NCI-H1417 treated with DMSO at 0.1 percent for 48 hours (cell line): Measurements from ENCODE around the gene PKM.
"Not testable (repeated sequence)": the region's sequence is repeated elsewhere in the genome, so short reads cannot be mapped to it uniquely, and the experiment has no call there.

Experiments
- DNase-seq: peaks from one replicate; lab custom pipeline; 2025; lab: John Stamatoyannopoulos, UW

Gene PKM

GRCh38 chr15:72176159-72176558 is 54.8 kb downstream of the PKM start:
- no peak for DNase-seq

DNA sequence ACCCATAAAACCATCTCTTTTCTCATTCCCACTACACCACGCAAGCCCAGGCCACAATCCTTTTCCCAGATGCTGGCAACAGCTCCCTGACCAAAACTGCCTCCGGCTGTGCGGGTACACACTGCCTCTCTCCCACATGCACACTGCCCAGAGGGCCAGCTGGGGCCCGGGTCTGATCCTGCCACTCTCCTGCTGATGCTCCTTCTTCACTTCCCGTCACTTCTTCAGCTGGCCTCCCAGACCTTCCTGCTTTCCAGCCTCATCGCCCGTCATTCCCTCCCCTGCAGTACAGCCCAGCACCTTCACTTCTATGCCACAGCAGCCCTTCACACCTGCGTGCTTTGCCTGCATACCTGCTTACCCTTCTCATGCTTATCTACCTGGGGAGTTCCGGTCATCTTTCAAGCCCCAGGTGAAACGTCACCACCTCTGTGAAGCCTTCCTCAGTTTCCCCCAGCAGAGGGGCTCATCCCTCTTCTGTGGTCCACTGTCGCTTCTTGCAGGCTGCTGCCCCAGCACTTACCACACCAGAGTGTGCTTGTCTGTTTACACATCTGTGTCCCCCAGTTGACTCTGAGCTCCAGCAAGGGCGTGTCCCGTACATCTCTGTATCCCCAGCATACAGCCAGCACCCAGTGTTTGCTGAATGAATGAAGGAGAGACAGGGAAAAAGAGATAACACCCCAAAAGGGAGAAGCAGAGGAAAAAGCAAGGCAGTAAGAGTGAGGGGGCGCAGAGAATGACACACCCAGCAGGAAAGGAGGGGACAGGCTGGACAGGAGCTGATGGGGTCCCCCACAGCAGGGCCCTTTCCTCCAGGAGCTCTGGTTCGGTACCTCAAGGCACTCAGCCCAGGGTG is 55.6 kb downstream of the PKM start:
- no peak for DNase-seq

- no peak for DNase-seq
Measured at GRCh38 chr15:72174551-72175165, 56.3 kb downstream of the PKM start.

DNA sequence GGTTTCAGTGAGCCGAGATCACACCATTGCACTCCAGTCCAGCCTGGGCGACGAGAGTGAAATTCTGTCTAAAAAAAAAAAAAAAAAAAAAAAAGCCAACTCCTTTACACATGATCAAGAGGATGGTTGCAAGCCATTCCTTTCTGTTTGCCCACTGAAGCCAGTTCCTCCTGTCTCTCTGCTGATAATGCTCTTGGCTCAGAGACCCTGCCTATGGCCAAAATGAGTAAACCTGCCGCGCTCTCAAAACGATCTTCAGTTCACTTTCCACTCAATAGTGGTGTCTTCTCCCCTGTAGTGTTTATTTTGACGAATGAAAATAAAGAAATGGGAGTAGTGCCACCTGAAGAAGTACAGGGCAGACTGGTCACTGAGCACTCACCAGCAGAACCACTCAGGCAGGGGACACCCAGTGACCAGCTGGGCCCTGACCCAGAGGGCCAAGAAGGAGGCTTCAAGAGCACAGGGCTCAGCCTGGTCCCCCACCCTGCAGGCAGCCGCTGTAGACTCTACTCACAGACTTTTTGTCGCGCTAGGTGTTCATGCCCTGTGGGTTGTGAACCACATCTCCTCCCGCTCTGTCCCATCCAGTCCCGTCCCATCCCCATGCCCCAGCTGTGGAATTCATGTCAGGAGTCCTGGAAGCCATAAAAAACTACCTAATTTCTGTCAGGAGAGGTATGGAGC is 57.0 kb downstream of the PKM start:
- DNase-seq = no peak

DNA sequence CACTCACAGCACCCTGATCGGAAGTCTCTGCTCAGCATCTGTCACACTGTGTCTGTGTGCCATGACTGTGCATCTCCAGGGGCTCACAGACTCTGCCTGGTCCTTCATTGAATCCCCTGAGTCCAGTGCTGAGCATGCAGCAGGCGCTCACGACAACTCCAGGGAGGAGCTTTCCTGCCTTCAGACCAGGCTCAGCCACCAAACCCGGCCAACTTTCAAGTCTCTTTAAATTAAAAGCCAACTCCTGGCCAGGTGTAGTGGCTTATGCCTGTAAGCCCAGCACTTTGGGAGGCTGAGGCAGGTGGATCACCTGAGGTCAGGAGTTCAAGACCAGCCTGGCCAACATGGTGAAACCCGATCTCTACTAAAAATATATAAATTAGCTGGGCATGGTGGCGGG is 57.6 kb downstream of the PKM start:
- DNase-seq = no peak

DNA sequence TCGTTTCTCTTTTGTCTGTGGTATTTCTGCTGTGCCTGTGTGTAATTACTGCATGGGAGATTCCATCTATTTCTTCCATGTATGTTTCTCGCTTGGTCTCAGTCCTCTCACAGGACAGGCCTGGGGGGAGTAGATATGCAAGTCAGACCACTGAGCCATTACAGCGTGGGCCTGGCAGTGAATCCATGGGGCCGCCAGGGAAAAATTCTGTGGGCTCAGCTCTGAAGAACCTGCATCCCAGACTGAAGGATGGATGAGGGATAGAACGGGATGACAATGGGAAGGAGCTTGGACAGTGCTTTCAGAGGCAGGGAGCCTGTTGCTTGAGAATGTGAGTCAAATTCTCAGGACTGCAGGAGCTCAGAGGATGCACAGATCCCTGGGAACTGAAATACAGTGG is 58.2 kb downstream of the PKM start:
- no peak for DNase-seq

- DNase-seq = not testable (repeated sequence)
Measured at GRCh38 chr15:72171978-72172377, 59.0 kb downstream of the PKM start.

- DNase-seq = no peak
Measured at GRCh38 chr15:72170691-72171090, 60.3 kb downstream of the PKM start.

DNA sequence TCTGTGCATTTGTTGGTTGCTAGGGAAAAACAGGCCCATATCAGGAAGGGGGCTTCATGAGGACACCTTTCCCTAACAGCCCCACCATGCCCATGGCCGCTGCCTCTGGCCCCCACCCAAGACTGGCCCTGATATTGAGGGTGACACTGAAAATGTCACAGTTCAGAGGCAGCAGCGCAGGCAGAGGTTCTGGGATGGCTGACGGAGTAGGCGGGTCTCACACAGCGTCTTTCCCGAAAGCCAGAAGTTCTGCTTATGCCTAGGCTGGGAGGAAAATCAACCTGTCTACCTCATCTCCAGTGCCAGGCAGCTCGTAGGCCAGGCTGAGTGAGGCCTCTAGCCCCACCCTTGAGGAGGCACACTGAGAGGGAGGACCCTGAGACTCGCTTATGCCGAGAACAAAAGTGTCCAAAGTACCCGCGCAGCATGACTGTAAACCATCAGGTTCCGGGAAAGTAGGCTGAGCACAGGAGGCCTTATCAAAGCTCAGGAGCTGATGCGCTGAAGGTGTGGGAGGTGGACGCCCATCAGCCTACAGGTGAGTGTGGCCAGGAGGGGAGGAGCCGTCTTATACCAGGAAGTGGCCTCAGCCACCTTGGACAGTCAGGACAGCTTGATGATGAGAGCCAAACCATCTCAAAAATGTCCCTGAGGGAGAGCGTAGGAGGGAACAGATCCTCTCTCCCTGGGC is 60.9 kb downstream of the PKM start:
- DNase-seq = no peak

GRCh38 chr15:72169236-72169920 is 61.6 kb downstream of the PKM start:
- no peak for DNase-seq

GRCh38 chr15:72168808-72169190 is 62.2 kb downstream of the PKM start:
- no peak for DNase-seq

DNA sequence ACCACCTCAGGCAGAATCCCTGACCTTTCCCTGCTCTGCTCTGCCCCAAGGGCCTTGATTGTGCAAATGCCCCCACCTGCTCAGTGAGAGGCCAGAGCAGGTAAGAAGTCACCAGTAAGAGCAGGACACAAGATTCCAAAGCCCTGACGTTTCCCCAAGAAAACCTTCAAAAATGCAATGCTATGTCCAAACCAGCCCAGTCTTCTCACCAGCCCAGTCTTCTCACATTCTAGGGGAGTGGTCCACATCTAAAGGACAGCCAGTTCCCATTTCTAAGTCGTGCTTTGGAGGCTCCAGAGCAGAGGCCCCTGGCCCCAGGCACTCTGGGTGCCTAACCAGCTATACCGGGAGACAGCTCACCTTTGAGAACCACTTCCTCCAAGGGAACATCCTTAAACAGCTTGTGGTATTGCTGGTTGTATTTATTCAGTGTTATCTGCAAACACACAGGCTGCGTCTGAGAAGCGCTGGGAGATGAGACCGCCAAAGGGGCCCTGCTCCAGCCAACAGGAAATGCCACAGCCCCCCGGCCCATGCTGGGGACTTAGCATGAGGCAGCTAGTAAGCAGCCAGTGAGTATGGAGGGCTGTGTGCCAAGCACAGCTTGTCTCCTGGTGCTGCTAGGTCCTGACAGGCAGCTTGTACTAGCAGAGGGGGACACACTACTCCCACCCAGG is 62.7 kb downstream of the PKM start:
- no peak for DNase-seq

DNA sequence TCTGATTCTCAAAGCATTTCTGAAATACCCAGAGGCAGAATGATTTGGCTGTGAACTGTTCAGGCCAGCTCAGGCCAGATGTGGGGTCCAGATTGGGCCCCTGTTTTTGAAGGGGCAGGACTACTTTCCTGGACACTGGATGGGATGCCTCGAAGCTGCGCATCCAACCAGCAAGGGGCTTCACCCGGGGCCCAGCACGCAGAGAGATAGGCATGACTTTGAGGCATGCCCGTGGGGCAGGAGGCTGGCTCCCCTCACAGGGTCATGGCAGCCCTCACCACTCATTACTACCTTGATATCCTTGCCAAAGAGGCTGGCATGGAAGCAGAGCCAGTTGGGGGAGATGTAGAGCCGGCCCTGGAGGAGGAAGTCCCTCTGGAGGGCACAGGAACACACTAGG is 63.5 kb downstream of the PKM start:
- DNase-seq = no peak

GRCh38 chr15:72166716-72167417 is 64.1 kb downstream of the PKM start:
- no peak for DNase-seq

DNA sequence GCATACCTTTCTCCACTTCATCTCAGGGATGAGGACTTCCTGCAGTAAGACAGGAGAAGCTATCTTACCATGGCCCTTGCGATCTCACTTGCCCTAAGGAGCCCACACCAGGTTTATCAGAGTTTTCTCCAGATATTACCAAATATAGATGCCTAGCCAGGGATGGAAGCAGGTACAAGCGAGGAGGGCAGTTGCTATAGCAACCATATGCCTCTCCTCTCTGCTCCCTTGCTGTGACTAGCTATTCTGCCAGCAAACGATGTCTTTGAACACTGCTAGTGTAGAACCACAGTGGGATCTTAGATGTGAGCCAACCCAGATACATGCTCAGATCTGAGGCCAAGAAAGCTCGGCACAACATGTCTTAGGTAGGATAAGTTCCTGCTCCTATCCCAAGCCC is 67.3 kb downstream of the PKM start:
- DNase-seq = no peak

- DNase-seq = no peak
Measured at GRCh38 chr15:72162569-72162968, 68.4 kb downstream of the PKM start.

DNA sequence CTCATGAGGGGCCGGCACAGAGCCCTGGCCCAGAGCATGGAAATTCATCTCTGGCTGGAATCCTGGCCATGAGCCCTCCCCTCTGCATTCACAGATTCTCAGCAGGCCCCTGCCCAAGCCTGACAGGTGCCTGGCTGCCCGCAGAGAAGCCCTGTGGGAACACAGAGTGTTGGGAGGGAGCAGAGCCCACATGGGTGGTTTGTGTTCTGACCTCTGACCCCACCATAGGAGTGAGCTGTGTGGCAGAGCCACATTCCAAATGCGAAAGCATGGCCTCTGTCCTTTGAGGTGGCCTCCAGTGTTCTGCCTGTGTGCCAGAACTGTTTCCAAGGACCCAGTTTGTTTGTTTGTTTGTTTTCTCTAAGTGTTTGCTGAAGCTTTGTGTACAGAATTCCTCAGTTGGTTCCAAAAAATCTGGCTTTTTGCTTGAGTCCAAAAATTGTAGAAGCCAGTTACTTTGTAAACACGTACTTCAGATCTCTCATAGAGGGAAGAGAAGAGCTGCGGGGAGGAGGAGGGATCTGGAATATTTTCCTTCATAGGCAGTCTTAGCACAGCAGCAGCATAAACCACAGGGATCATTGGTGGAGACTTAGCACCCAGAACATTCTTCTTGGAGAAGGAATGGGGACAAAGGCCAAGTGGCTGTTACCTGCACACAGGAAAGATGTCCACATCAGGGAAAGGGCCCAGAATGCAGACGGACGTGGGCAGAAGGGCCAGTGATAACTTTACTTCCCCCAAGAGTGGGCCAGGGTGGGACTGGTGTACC is 69.4 kb downstream of the PKM start:
- DNase-seq = no peak

GRCh38 chr15:72160696-72161245 is 70.2 kb downstream of the PKM start:
- DNase-seq = no peak

- DNase-seq = no peak
Measured at GRCh38 chr15:72156928-72157327, 74.1 kb downstream of the PKM start.
